ENCODE measurements around the gene URGCP. TPM values are rescaled to one million over a fixed set of nuclear protein-coding genes. Genes with fewer than 3 reads are reported as not detected.
A peak's percentile ranks its signal among the peaks of the same experiment; 100 is the strongest.

URGCP gene, protein sequence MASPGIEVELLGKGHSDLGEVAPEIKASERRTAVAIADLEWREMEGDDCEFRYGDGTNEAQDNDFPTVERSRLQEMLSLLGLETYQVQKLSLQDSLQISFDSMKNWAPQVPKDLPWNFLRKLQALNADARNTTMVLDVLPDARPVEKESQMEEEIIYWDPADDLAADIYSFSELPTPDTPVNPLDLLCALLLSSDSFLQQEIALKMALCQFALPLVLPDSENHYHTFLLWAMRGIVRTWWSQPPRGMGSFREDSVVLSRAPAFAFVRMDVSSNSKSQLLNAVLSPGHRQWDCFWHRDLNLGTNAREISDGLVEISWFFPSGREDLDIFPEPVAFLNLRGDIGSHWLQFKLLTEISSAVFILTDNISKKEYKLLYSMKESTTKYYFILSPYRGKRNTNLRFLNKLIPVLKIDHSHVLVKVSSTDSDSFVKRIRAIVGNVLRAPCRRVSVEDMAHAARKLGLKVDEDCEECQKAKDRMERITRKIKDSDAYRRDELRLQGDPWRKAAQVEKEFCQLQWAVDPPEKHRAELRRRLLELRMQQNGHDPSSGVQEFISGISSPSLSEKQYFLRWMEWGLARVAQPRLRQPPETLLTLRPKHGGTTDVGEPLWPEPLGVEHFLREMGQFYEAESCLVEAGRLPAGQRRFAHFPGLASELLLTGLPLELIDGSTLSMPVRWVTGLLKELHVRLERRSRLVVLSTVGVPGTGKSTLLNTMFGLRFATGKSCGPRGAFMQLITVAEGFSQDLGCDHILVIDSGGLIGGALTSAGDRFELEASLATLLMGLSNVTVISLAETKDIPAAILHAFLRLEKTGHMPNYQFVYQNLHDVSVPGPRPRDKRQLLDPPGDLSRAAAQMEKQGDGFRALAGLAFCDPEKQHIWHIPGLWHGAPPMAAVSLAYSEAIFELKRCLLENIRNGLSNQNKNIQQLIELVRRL
- total RNA-seq = 20.7 TPM
- polyA plus RNA-seq (ENCODE audit: insufficient read depth in 1 of 8, insufficient read length in 8 of 8, low replicate concordance in 1 of 8) = 10 to 100 TPM; 16.1 to 23.6 (median 20.1) TPM
- long read RNA-seq, donor 1, partial matches to known transcripts = 0 of 2 reads
- long read RNA-seq, donor 1, other reads (novel, unspliced or antisense) = 0 of 2 reads
- long read RNA-seq, donor 2 = 0 reads
- long read RNA-seq, donor 3, full-length matches to known transcripts = 5 of 5 reads
- long read RNA-seq, donor 3, partial matches to known transcripts = 0 of 5 reads
- long read RNA-seq, donor 3, other reads (novel, unspliced or antisense) = 0 of 5 reads
- long read RNA-seq, donor 4, full-length matches to known transcripts = 4 of 4 reads
- long read RNA-seq, donor 4, partial matches to known transcripts = 0 of 4 reads
- long read RNA-seq, donor 4, other reads (novel, unspliced or antisense) = 0 of 4 reads
- long read RNA-seq, donor 5, full-length matches to known transcripts = 8 of 8 reads
- long read RNA-seq, donor 5, partial matches to known transcripts = 0 of 8 reads
- long read RNA-seq, donor 5, other reads (novel, unspliced or antisense) = 0 of 8 reads
- long read RNA-seq, donor 6, full-length matches to known transcripts = 5 of 5 reads
- long read RNA-seq, donor 6, partial matches to known transcripts = 0 of 5 reads
- long read RNA-seq, donor 6, other reads (novel, unspliced or antisense) = 0 of 5 reads
- long read RNA-seq, donor 7, full-length matches to known transcripts = 5 of 5 reads
- long read RNA-seq, donor 7, partial matches to known transcripts = 0 of 5 reads
- long read RNA-seq, donor 7, other reads (novel, unspliced or antisense) = 0 of 5 reads
- long read RNA-seq, donor 8, full-length matches to known transcripts = 2 of 2 reads
- long read RNA-seq, donor 8, partial matches to known transcripts = 0 of 2 reads
- long read RNA-seq, donor 8, other reads (novel, unspliced or antisense) = 0 of 2 reads
- long read RNA-seq, donor 9, full-length matches to known transcripts = 6 of 11 reads
- long read RNA-seq, donor 9, partial matches to known transcripts = 5 of 11 reads
- long read RNA-seq, donor 9, other reads (novel, unspliced or antisense) = 0 of 11 reads
- long read RNA-seq, donor 10, full-length matches to known transcripts = 6 of 14 reads
- long read RNA-seq, donor 10, partial matches to known transcripts = 0 of 14 reads
- long read RNA-seq, donor 10, other reads (novel, unspliced or antisense) = 8 of 14 reads
- long read RNA-seq, donor 11, full-length matches to known transcripts = 4 of 4 reads
- long read RNA-seq, donor 11, partial matches to known transcripts = 0 of 4 reads
- long read RNA-seq, donor 11, other reads (novel, unspliced or antisense) = 0 of 4 reads

DNA sequence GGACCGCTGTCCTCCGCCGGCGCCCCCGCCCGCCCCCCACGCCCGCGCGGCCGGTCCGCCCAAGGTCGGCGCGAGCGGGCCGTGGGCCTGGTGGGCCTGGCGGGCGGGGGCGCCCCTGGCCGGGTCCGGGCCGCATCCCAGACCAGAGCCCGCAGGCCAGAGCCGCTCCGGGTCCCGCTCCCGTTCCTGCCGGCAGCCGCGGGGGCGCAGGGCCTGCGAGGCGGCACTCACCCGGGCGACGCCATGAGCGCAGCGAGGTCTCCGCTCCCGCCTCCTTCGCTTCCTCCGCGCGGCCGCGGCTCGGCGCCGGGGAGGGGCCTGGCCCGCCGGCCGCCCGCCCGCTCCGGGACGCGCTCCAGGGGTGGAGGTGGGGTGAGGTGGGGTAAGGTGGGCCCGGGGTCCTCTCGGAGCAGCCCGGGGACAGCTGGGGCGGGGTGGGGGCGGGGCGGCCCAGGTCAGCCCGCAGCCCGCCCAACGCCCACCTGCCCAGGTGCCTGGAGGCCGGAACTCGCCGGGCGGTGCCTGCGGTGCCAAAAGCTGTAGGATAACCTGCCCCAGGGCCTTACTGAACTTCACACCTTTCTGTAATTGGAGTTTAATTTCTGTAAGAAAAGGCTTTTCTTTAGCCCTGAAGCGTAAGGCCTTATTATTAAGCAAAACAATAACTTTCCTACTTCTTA lies at the start of gene URGCP:
URGCP (minus strand) TSS at position 266 of the 680 bp plus-strand sequence; CDS start at position 245, 21 bp downstream.
- Histone ChIP-seq H3K27me3 (ENCODE audit: control insufficient read depth, insufficient read depth, low read length) (no peaks in the 10 kb centered on the region), H3K36me3 (ENCODE audit: control insufficient read depth, insufficient read depth, low read length) (peaks cover 4% of the 10 kb centered on the region), H3K4me1 (ENCODE audit: control insufficient read depth, insufficient read depth, low read length) (peaks cover 11% of the 10 kb centered on the region), H3K27ac (ENCODE audit: low read length) (peak within 1 kb of the TSS; percentile 91), H3K4me3 (ENCODE audit: low read length) (peak within 1 kb of the TSS; percentile 69), H3K9me3 (replicated peaks; ENCODE audit: control insufficient read depth, low read depth, low read length) (no peaks in the 10 kb centered on the region)
- under 1% methylated on average over 45 of the region's 73 CpGs for WGBS (ENCODE audit: insufficient coverage)
- peak; percentile 73 for DNase-seq

DNA sequence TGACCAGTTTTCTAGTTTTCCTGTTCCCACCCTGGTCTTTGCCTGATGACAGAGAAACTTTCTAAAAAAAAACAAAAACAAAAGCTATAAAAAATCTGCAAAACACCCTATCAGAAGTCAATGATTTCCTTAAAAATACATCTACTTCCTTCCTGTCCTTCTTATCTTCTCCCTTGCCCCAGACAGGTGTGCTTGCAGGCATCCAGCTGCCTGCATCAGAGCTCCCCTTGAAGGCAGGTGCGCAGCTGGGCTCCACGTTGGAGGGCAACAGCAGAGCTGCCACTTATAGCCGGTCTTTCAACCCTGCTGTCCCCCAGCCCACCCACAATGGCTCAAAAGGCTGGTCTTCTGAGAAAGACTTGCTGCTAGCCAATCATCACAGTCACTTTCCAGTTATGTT lies 49.6 kb upstream of the URGCP start:
- Histone ChIP-seq H3K27ac (ENCODE audit: low read length) (no peak overlapping the region), H3K4me1 (ENCODE audit: control insufficient read depth, insufficient read depth, low read length) (no peaks in the 10 kb centered on the region), H3K27me3 (ENCODE audit: control insufficient read depth, insufficient read depth, low read length) (no peaks in the 10 kb centered on the region), H3K4me3 (ENCODE audit: low read length) (no peak overlapping the region), H3K9me3 (replicated peaks; ENCODE audit: control insufficient read depth, low read depth, low read length) (no peaks in the 10 kb centered on the region), H3K36me3 (ENCODE audit: control insufficient read depth, insufficient read depth, low read length) (peaks cover 27% of the 10 kb centered on the region)
- WGBS (ENCODE audit: insufficient coverage) = 42% methylated on average over 2 of the region's 3 CpGs
- no peak for DNase-seq

DNA sequence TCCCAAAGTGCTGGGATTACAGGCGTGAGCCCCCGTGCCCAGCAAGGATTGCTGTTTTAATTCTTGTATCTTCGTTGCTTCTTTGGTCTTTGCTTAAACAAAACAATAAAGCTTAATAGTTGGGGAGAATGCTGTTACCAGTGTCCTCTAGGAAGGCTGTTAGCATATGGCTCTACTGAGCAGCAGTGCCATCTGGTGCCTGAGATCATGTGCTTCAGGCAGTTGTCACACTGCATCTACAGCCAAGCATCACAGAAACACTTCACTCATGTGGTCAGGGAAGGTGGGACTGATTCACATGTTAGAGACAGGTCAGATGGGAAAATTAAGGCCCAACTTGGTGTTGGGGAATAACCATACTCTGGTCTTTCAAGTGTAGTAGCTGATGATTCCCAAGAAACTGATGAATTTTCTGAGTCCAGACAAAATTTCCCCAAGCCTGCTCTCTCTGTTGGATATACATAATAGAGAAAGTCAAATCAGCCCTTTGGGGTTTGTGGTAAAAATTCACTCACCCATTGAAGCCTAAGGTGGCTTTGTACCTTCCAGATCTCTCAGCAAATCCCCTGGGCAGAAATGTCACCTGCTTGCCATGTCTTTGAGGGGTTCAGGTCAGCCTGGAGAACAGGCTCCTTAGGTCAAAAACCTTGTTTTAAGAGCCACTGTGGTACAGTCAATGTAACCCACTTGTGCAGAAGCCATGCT lies 48.3 kb upstream of the URGCP start:
- Histone ChIP-seq H3K4me1 (ENCODE audit: control insufficient read depth, insufficient read depth, low read length) (no peaks in the 10 kb centered on the region), H3K4me3 (ENCODE audit: low read length) (no peak overlapping the region), H3K27ac (ENCODE audit: low read length) (no peak overlapping the region), H3K9me3 (replicated peaks; ENCODE audit: control insufficient read depth, low read depth, low read length) (no peaks in the 10 kb centered on the region), H3K36me3 (ENCODE audit: control insufficient read depth, insufficient read depth, low read length) (peaks cover 38% of the 10 kb centered on the region), H3K27me3 (ENCODE audit: control insufficient read depth, insufficient read depth, low read length) (no peaks in the 10 kb centered on the region)
- peak; percentile 58 for DNase-seq
- 48% methylated on average over 3 of the region's 3 CpGs for WGBS (ENCODE audit: insufficient coverage)

DNA sequence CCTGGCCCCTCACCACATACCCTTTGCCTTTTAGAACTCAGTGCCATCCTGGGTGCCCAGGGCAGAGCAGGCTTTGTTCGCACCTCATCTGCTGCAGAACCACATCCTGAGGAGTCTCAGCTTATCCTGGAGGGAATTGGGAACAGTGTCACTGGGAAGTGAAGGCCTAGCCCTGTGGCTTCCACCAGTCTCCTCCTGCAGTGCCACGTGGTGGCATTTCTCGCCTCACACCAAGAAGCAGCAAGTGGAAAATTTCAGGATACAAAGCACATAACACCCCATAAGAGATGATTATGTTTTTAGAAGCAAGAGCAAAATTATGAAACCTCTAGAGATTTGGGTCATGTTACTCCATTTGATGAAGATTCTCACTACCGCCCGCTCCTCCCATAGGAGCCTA lies 46.7 kb upstream of the URGCP start:
- H3K9me3 ChIP-seq (replicated peaks; ENCODE audit: control insufficient read depth, low read depth, low read length) = no peaks in the 10 kb centered on the region
- no peaks in the 10 kb centered on the region for H3K4me1 ChIP-seq (ENCODE audit: control insufficient read depth, insufficient read depth, low read length)
- peaks cover 51% of the 10 kb centered on the region for H3K36me3 ChIP-seq (ENCODE audit: control insufficient read depth, insufficient read depth, low read length)
- no peak overlapping the region for H3K27ac ChIP-seq (ENCODE audit: low read length)
- H3K27me3 ChIP-seq (ENCODE audit: control insufficient read depth, insufficient read depth, low read length) = no peaks in the 10 kb centered on the region
- DNase-seq = no peak
- H3K4me3 ChIP-seq (ENCODE audit: low read length) = no peak overlapping the region
- no CpG with 5 or more reads among the region's 5 CpGs for whole genome bisulfite sequencing (ENCODE audit: insufficient coverage)

DNA sequence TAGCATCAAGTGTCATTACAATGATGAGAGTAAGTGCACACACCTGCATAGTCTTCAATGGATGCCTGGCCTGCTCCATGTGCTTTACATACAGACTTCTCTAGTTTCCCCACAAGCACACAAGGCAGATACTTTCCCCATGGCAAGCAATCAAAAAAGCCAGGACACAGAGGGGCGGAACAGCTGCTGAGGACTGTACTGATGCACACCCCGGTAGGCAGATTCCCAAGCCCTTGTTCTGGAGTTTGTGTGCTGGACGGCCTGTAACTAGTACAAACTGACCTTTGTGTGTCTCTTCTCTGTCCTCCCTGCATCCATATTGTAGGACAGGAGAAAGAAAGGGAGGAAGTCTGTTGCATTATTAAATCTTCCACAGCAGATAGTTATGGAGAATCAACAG lies 45.6 kb upstream of the URGCP start:
- no peak overlapping the region for H3K4me3 ChIP-seq (ENCODE audit: low read length)
- H3K9me3 ChIP-seq (replicated peaks; ENCODE audit: control insufficient read depth, low read depth, low read length) = no peaks in the 10 kb centered on the region
- 80% methylated on average over 1 of the region's 3 CpGs for WGBS (ENCODE audit: insufficient coverage)
- DNase-seq = peak; percentile 20
- no peaks in the 10 kb centered on the region for H3K4me1 ChIP-seq (ENCODE audit: control insufficient read depth, insufficient read depth, low read length)
- no peak overlapping the region for H3K27ac ChIP-seq (ENCODE audit: low read length)
- H3K27me3 ChIP-seq (ENCODE audit: control insufficient read depth, insufficient read depth, low read length) = no peaks in the 10 kb centered on the region
- H3K36me3 ChIP-seq (ENCODE audit: control insufficient read depth, insufficient read depth, low read length) = peaks cover 51% of the 10 kb centered on the region

DNA sequence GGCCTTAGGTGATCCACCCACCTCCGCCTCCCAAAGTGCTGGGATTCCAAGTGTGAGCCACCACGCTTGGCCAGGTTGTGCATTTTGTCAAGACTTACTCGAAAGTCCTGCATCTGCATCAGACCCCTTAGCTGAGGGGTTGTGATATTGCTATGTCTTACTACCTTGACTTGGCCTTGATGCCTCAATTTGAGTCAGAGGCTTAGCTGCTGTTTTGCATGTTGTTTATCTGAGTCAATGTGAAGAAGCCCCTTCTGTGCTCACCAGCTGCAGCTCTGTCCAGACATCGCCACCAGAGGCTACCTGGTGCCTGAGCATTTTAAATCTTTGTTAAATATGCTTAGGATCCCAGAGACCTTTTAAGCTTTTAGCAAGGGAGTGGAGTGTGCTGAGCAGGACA lies 37.9 kb upstream of the URGCP start:
- H3K4me1 ChIP-seq (ENCODE audit: control insufficient read depth, insufficient read depth, low read length) = no peaks in the 10 kb centered on the region
- no peak overlapping the region for H3K4me3 ChIP-seq (ENCODE audit: low read length)
- no peaks in the 10 kb centered on the region for H3K27me3 ChIP-seq (ENCODE audit: control insufficient read depth, insufficient read depth, low read length)
- DNase-seq = no peak
- H3K9me3 ChIP-seq (replicated peaks; ENCODE audit: control insufficient read depth, low read depth, low read length) = no peaks in the 10 kb centered on the region
- peaks cover 23% of the 10 kb centered on the region for H3K36me3 ChIP-seq (ENCODE audit: control insufficient read depth, insufficient read depth, low read length)
- WGBS (ENCODE audit: insufficient coverage) = no CpG with 5 or more reads among the region's 4 CpGs
- H3K27ac ChIP-seq (ENCODE audit: low read length) = no peak overlapping the region

DNA sequence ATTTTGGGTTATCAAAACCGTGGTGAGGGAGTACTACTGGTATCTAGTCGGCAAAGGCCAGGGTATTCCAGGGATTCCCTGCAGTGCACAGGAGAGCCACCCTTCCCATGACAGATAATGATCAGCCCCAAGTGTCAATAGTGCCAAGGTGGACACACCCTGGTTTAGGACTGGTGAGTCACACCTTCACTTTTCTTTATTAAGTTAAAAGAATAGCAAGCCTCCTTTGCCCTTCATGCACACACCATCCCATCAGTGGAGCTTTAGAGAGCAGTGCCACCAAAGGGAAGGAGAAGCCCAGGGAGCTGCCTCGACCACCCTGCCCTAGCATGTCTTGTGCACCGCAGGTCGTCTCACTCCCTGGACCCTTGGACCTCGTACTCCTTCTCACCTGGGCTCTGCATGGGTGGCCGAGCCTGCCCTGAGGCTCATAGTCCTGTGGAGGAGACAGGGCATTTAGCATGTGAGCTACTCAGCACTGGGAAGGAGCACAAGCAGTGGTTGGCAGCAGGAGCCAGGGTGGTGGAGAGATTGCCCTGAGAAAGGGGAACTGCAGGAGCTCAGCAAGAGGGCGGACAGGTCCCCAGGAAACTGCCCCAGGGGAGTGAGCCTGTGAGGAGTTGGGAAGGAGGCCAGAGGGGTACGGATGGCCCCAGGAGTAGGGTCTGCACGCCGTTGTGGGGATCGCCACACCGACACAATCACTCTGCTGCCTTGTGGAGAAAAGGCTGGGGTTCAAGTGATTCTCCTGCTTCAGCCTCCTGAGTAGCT lies 37.2 kb upstream of the URGCP start:
- 86% methylated on average over 11 of the region's 13 CpGs for WGBS (ENCODE audit: insufficient coverage)

More for the DNA sequence above, 37.2 kb upstream of the URGCP start:
- no peak overlapping the region for H3K4me3 ChIP-seq (ENCODE audit: low read length)
- H3K27me3 ChIP-seq (ENCODE audit: control insufficient read depth, insufficient read depth, low read length) = no peaks in the 10 kb centered on the region
- H3K4me1 ChIP-seq (ENCODE audit: control insufficient read depth, insufficient read depth, low read length) = no peaks in the 10 kb centered on the region
- no peak for DNase-seq
- H3K27ac ChIP-seq (ENCODE audit: low read length) = no peak overlapping the region
- no peaks in the 10 kb centered on the region for H3K9me3 ChIP-seq (replicated peaks; ENCODE audit: control insufficient read depth, low read depth, low read length)
- peaks cover 16% of the 10 kb centered on the region for H3K36me3 ChIP-seq (ENCODE audit: control insufficient read depth, insufficient read depth, low read length)
